NCI-H345 (cell line): ENCODE data around the gene SERTAD3.

Experiments
- DNase-seq: peaks from one replicate; lab custom pipeline; 2025; lab: John Stamatoyannopoulos, UW

Gene SERTAD3

GRCh38 chr19:40424637-40425449, 19.3 kb downstream of the SERTAD3 start:
- DNase-seq = no peak

- no peak for DNase-seq
Observed at GRCh38 chr19:40423938-40424337, 20.2 kb downstream of the SERTAD3 start.

GRCh38 chr19:40422748-40423566, 21.2 kb downstream of the SERTAD3 start:
- DNase-seq = no peak

GRCh38 chr19:40421993-40422747, 22.0 kb downstream of the SERTAD3 start:
- no peak for DNase-seq

- peak; percentile 93 for DNase-seq
Observed at GRCh38 chr19:40420766-40421765, 23.1 kb downstream of the SERTAD3 start.

- no peak for DNase-seq
Observed at GRCh38 chr19:40420451-40420765, 23.7 kb downstream of the SERTAD3 start.

GRCh38 chr19:40419780-40420179, 24.4 kb downstream of the SERTAD3 start:
- DNase-seq = no peak

GRCh38 chr19:40419066-40419612, 25.0 kb downstream of the SERTAD3 start:
- no peak for DNase-seq

- DNase-seq = no peak
Observed at GRCh38 chr19:40418040-40418439, 26.1 kb downstream of the SERTAD3 start.

- no peak for DNase-seq
Observed at GRCh38 chr19:40417643-40417981, 26.5 kb downstream of the SERTAD3 start.

GRCh38 chr19:40416918-40417642, 27.1 kb downstream of the SERTAD3 start:
- no peak for DNase-seq

GRCh38 chr19:40415768-40416167, 28.4 kb downstream of the SERTAD3 start:
- no peak for DNase-seq

GRCh38 chr19:40414542-40415535, 29.3 kb downstream of the SERTAD3 start:
- DNase-seq = no peak

GRCh38 chr19:40413291-40413845, 30.8 kb downstream of the SERTAD3 start, which contains the start of gene PRX:
TSS of gene PRX (minus strand) at chr19:40413378. CDS start at chr19:40407932, 5,446 bp downstream.
- DNase-seq = no peak

GRCh38 chr19:40412866-40413265, 31.3 kb downstream of the SERTAD3 start:
- DNase-seq = no peak

GRCh38 chr19:40411958-40412499, 32.1 kb downstream of the SERTAD3 start:
- DNase-seq = no peak

GRCh38 chr19:40411125-40411842, 32.9 kb downstream of the SERTAD3 start:
- DNase-seq = no peak

- DNase-seq = no peak
Observed at GRCh38 chr19:40410030-40410389, 34.1 kb downstream of the SERTAD3 start.
